HepG2 (cell line): ENCODE data around the gene KIF24. TPM values are rescaled to one million over a fixed set of nuclear protein-coding genes. Genes with fewer than 3 reads are reported as not detected.

Source experiments
- AGO1 ChIP-seq: fragments of 200-400 bp; formaldehyde crosslinking; IDR thresholded peaks from 2 replicates; pipeline ENCODE4 v1.6.1; 2017; ENCODE audit warnings: mild to moderate bottlenecking, low read depth, low read length, moderate library complexity; ENCODE audit not compliant: poor library complexity, severe bottlenecking
- ATF7-NPFF ChIP-seq: sonication (generic); formaldehyde crosslinking; IDR thresholded peaks from 2 replicates; pipeline ENCODE4 v1.8.1; 2023; ENCODE audit warnings: mild to moderate bottlenecking, low read depth, missing genetic modification reagents, moderate library complexity
- CENPT ChIP-seq: sonication (generic); formaldehyde crosslinking; IDR thresholded peaks from 2 replicates; pipeline ENCODE4 v1.8.0; 2022; ENCODE audit warnings: low read depth, mild to moderate bottlenecking, moderate library complexity, missing genetic modification reagents
- FOXJ3 ChIP-seq: sonication (generic); formaldehyde crosslinking; IDR thresholded peaks from 2 replicates; pipeline ENCODE4 v1.4.0; 2020; ENCODE audit warnings: missing genetic modification reagents, mild to moderate bottlenecking, borderline replicate concordance
- FOXP1 ChIP-seq, 2 experiments: fragments of 450-650 bp in 1 of 2; IDR thresholded peaks; 2 replicates each; pipeline ENCODE4 v1.6.1; 2017 to 2018; ENCODE audit warnings: antibody characterized with exemption in 1 of 2
- FOXP4 ChIP-seq: sonication (generic); formaldehyde crosslinking; IDR thresholded peaks from 2 replicates; pipeline ENCODE4 v1.4.0; 2020; ENCODE audit warnings: missing genetic modification reagents
- GABPA ChIP-seq, 2 experiments: IDR thresholded peaks; 2 replicates each; pipeline ENCODE4 v1.6.1; 2011 to 2016; ENCODE audit warnings: low read depth in 2 of 2, low read length in 1 of 2, missing biosample characterization in 1 of 2, missing genetic modification characterization in 1 of 2
- HDAC2 ChIP-seq: sonication (generic); formaldehyde crosslinking; IDR thresholded peaks from 2 replicates; pipeline ENCODE4 v1.4.0; 2020; ENCODE audit warnings: missing genetic modification reagents
- MLXIP ChIP-seq: sonication (generic); formaldehyde crosslinking; IDR thresholded peaks from 2 replicates; pipeline ENCODE4 v1.9.0; 2021; ENCODE audit warnings: missing genetic modification reagents, borderline replicate concordance
- NFE2L1 ChIP-seq: sonication (generic); formaldehyde crosslinking; IDR thresholded peaks from 2 replicates; pipeline ENCODE4 v1.4.0; 2020; ENCODE audit warnings: missing genetic modification reagents, mild to moderate bottlenecking, borderline replicate concordance
- PHF20 ChIP-seq: sonication (generic); formaldehyde crosslinking; IDR thresholded peaks from 2 replicates; pipeline ENCODE4 v1.5.0; 2020; ENCODE audit warnings: mild to moderate bottlenecking, missing genetic modification reagents
- RCOR2 ChIP-seq: IDR thresholded peaks from 2 replicates; pipeline ENCODE4 v1.6.1; 2016; ENCODE audit warnings: missing biosample characterization, missing genetic modification reagents
- SAP130 ChIP-seq: IDR thresholded peaks from 2 replicates; pipeline ENCODE4 v1.6.1; 2016; ENCODE audit warnings: low read depth
- SATB2 ChIP-seq: sonication (generic); formaldehyde crosslinking; IDR thresholded peaks from 2 replicates; pipeline ENCODE4 v1.5.0; 2020; ENCODE audit warnings: missing genetic modification reagents
- TAF15 ChIP-seq: fragments of 200-400 bp; formaldehyde crosslinking; IDR thresholded peaks from one replicate; pipeline ENCODE4 v1.6.1; 2018; ENCODE audit warnings: mild to moderate bottlenecking, low read depth, low read length; ENCODE audit not compliant: poor library complexity, severe bottlenecking
- TSC22D2 ChIP-seq: sonication (generic); formaldehyde crosslinking; IDR thresholded peaks from 2 replicates; pipeline ENCODE4 v1.5.1; 2020; ENCODE audit warnings: missing genetic modification reagents, mild to moderate bottlenecking, borderline replicate concordance
- ZNF232 ChIP-seq: sonication (generic); formaldehyde crosslinking; IDR thresholded peaks from 2 replicates; pipeline ENCODE4 v1.4.0; 2020; ENCODE audit warnings: missing genetic modification reagents, borderline replicate concordance
- ZNF34 ChIP-seq: sonication (generic); formaldehyde crosslinking; IDR thresholded peaks from 2 replicates; pipeline ENCODE4 v1.4.0; 2020; ENCODE audit warnings: mild to moderate bottlenecking, missing genetic modification reagents, borderline replicate concordance
- ZNF616 ChIP-seq: sonication (generic); formaldehyde crosslinking; IDR thresholded peaks from 2 replicates; pipeline ENCODE4 v1.5.0; 2020; ENCODE audit warnings: low read depth, mild to moderate bottlenecking, missing genetic modification reagents
- polyA plus RNA-seq, 8 experiments: library from polyadenylated mRNA; depleted of rRNA in 3 of 8; stranded (reverse) in 7 of 8; unstranded in 1 of 8; fragments of >200 nt; fragmentation: Illumina TruSeq in 4 of 8; extraction: Trizol in 4 of 8; gene quantifications; 2 replicates each; pipeline versions ENCODE4 v1.2.1 to v1.2.3, GENCODE V29; 2011 to 2016; ENCODE audit warnings: low read depth in 4 of 8, missing spikeins in 1 of 8, mixed read lengths in 1 of 8; ENCODE audit not compliant: insufficient read depth in 1 of 8
- total RNA-seq, 5 experiments: library from RNA; depleted of rRNA; stranded (reverse); fragments of >200 nt; fragmentation: Illumina TruSeq; extraction: Trizol; gene quantifications; 2 replicates each; pipeline ENCODE4 v1.2.3, GENCODE V29; 2016; ENCODE audit warnings: low read depth in 1 of 5
- TF ChIP-seq, protein P1 (sequence below): sonication (generic); formaldehyde crosslinking; IDR thresholded peaks from 2 replicates; pipeline ENCODE4 v1.5.0; 2020; ENCODE audit warnings: mild to moderate bottlenecking, missing genetic modification reagents, moderate library complexity
- TF ChIP-seq, protein P2 (sequence below): sonication (generic); formaldehyde crosslinking; IDR thresholded peaks from 2 replicates; pipeline ENCODE4 v1.5.0; 2020; ENCODE audit warnings: mild to moderate bottlenecking, missing genetic modification reagents, borderline replicate concordance

Gene KIF24
- total and polyA plus RNA-seq, 2 of the 13 experiments (the other 11 are each of a cell fraction or from before 2014, with no cell fraction given), result 1.1 to 3.0 TPM

GRCh38 chr9:34334337-34334824, 5.3 kb upstream of the KIF24 start (continued):
- TF ChIP-seq TSC22D2 (CRISPR knock-in tag) (no peak), NFE2L1 (CRISPR knock-in tag) (no peak), MLXIP (CRISPR knock-in tag) (no peak), ZNF34 (CRISPR knock-in tag) (no peak), FOXP1 (IDR thresholded peaks at IDR 0.05) (no peak), FOXP1 (CRISPR knock-in tag; IDR thresholded peaks at IDR 0.05) (peak; percentile 54; the same call in 1 of the 2 replicates), GABPA (IDR thresholded peaks at IDR 0.05; ENCODE audit: low read depth, low read length) (no peak), GABPA (CRISPR knock-in tag; IDR thresholded peaks at IDR 0.05; ENCODE audit: low read depth) (no peak), SAP130 (CRISPR knock-in tag) (peak; percentile 67), ATF7-NPFF (CRISPR knock-in tag) (no peak), HDAC2 (CRISPR knock-in tag) (peak; percentile 28; the same call in 1 of the 2 replicates), TAF15 (no peak), ZNF232 (CRISPR knock-in tag) (no peak), PHF20 (no peak), FOXJ3 (CRISPR knock-in tag) (no peak; the same call in 1 of the 2 replicates), FOXP4 (CRISPR knock-in tag) (peak; percentile 65), ZNF616 (CRISPR knock-in tag) (no peak), CENPT (no peak), RCOR2 (peak; percentile 17; the same call in 1 of the 2 replicates), SATB2 (CRISPR knock-in tag) (no peak), AGO1 (no peak)
- TF ChIP-seq, protein P1, sequence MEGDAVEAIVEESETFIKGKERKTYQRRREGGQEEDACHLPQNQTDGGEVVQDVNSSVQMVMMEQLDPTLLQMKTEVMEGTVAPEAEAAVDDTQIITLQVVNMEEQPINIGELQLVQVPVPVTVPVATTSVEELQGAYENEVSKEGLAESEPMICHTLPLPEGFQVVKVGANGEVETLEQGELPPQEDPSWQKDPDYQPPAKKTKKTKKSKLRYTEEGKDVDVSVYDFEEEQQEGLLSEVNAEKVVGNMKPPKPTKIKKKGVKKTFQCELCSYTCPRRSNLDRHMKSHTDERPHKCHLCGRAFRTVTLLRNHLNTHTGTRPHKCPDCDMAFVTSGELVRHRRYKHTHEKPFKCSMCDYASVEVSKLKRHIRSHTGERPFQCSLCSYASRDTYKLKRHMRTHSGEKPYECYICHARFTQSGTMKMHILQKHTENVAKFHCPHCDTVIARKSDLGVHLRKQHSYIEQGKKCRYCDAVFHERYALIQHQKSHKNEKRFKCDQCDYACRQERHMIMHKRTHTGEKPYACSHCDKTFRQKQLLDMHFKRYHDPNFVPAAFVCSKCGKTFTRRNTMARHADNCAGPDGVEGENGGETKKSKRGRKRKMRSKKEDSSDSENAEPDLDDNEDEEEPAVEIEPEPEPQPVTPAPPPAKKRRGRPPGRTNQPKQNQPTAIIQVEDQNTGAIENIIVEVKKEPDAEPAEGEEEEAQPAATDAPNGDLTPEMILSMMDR (CRISPR knock-in tag), result no peak
- TF ChIP-seq, protein P2, sequence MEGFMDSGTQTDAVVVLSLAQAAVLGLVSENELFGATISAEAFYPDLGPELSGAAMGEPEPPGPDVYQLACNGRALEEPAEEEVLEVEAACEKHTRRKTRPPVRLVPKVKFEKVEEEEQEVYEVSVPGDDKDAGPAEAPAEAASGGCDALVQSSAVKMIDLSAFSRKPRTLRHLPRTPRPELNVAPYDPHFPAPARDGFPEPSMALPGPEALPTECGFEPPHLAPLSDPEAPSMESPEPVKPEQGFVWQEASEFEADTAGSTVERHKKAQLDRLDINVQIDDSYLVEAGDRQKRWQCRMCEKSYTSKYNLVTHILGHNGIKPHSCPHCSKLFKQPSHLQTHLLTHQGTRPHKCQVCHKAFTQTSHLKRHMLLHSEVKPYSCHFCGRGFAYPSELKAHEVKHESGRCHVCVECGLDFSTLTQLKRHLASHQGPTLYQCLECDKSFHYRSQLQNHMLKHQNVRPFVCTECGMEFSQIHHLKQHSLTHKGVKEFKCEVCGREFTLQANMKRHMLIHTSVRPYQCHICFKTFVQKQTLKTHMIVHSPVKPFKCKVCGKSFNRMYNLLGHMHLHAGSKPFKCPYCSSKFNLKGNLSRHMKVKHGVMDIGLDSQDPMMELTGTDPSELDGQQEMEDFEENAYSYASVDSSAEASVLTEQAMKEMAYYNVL (CRISPR knock-in tag), result no peak
